HepG2 (cell line): ENCODE data around the gene EOLA1. TPM values are rescaled to one million over a fixed set of nuclear protein-coding genes. Genes with fewer than 3 reads are reported as not detected.

Source experiments
- FUBP1 ChIP-seq: sonication (generic); formaldehyde crosslinking; IDR thresholded peaks from 2 replicates; pipeline ENCODE4 v1.5.1; 2020; ENCODE audit warnings: missing genetic modification reagents, mild to moderate bottlenecking, borderline replicate concordance
- GRHL1 ChIP-seq: sonication (generic); formaldehyde crosslinking; conservative IDR thresholded peaks from 2 replicates; pipeline ENCODE4 v1.8.0; 2022; ENCODE audit warnings: missing genetic modification reagents
- JUNB ChIP-seq: sonication (generic); formaldehyde crosslinking; IDR thresholded peaks from 2 replicates; pipeline ENCODE4 v1.8.0; 2022; ENCODE audit warnings: missing genetic modification reagents, mild to moderate bottlenecking, borderline replicate concordance
- NFKBIZ ChIP-seq: IDR thresholded peaks from 2 replicates; pipeline ENCODE4 v1.6.1; 2018; ENCODE audit warnings: missing genetic modification reagents, missing compliant biosample characterization
- TBX3 ChIP-seq: fragments of 450-650 bp; IDR thresholded peaks from 2 replicates; pipeline ENCODE4 v1.6.1; 2017; ENCODE audit warnings: antibody characterized with exemption, mild to moderate bottlenecking, inconsistent platforms, borderline replicate concordance
- ZBTB26 ChIP-seq: IDR thresholded peaks from 2 replicates; pipeline ENCODE4 v1.6.1; 2016; ENCODE audit warnings: missing compliant biosample characterization, missing genetic modification reagents, borderline replicate concordance
- ZNF296 ChIP-seq: sonication (generic); formaldehyde crosslinking; conservative IDR thresholded peaks from 2 replicates; pipeline ENCODE4 v1.5.0; 2020; ENCODE audit warnings: mild to moderate bottlenecking, missing genetic modification reagents
- ZNF652 ChIP-seq: IDR thresholded peaks from 2 replicates; pipeline ENCODE4 v1.6.1; 2016; ENCODE audit warnings: low read depth, borderline replicate concordance
- polyA plus RNA-seq, 8 experiments: library from polyadenylated mRNA; depleted of rRNA in 3 of 8; stranded (reverse) in 7 of 8; unstranded in 1 of 8; fragments of >200 nt; fragmentation: Illumina TruSeq in 4 of 8; extraction: Trizol in 4 of 8; gene quantifications; 2 replicates each; pipeline versions ENCODE4 v1.2.1 to v1.2.3, GENCODE V29; 2011 to 2016; ENCODE audit warnings: low read depth in 4 of 8, missing spikeins in 1 of 8, mixed read lengths in 1 of 8; ENCODE audit not compliant: insufficient read depth in 1 of 8
- total RNA-seq, 5 experiments: library from RNA; depleted of rRNA; stranded (reverse); fragments of >200 nt; fragmentation: Illumina TruSeq; extraction: Trizol; gene quantifications; 2 replicates each; pipeline ENCODE4 v1.2.3, GENCODE V29; 2016; ENCODE audit warnings: low read depth in 1 of 5
- TF ChIP-seq, protein P1 (sequence below): sonication (generic); formaldehyde crosslinking; IDR thresholded peaks from 2 replicates; pipeline ENCODE4 v1.4.0; 2020; ENCODE audit warnings: missing genetic modification reagents, borderline replicate concordance

Gene EOLA1
- total and polyA plus RNA-seq, 2 of the 13 experiments (the other 11 are each of a cell fraction or from before 2014, with no cell fraction given): 6.5 to 9.6 TPM

DNA sequence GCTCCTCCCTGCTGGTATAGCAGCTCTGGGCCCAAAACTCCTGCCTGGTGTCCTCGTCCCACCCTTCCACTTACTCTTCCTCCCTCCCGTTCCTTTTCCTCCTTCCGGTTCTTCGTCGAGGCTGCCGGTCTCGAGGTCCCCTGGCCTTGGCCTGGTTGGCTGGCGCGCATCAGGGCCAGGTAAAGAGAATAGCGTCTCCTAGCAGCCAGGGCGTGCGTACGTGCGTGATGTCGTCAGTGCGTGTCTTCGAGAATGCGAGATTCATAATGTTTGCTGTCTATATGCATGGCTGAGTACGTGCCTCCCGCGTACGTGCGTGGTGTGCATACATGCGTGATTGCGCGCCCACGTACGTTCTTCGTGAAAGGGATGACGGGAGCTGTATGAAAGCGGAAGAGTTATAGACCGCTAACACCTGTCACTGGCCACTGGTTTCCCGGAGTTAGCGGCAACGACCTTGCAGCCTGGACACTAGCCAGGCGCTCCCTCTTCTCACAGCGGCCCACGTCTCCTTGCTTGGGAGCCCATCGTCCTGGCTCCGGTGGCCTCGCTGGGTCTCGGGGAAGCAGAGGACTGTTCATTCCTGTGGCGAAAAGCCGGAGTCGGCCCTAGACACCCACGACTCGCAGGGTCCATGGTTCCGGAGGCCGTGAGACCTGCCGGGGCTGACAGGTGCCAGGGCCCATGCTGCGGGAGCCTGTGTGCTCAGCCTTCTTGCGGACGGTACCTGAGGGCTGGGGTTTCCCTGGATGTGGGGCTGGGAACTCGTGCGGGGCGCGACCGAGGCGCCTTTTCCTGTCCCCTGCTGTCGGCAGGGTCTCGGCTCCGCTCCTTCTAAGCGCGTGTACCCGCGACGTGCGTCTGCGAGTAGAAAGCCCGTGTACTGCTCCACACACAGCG, at the start of gene EOLA1 (continued):
- TF ChIP-seq ZBTB26 (CRISPR knock-in tag): no peak
- no peak for TF ChIP-seq ZNF296
- TF ChIP-seq FUBP1 (CRISPR knock-in tag): no peak
- TF ChIP-seq, protein P1, sequence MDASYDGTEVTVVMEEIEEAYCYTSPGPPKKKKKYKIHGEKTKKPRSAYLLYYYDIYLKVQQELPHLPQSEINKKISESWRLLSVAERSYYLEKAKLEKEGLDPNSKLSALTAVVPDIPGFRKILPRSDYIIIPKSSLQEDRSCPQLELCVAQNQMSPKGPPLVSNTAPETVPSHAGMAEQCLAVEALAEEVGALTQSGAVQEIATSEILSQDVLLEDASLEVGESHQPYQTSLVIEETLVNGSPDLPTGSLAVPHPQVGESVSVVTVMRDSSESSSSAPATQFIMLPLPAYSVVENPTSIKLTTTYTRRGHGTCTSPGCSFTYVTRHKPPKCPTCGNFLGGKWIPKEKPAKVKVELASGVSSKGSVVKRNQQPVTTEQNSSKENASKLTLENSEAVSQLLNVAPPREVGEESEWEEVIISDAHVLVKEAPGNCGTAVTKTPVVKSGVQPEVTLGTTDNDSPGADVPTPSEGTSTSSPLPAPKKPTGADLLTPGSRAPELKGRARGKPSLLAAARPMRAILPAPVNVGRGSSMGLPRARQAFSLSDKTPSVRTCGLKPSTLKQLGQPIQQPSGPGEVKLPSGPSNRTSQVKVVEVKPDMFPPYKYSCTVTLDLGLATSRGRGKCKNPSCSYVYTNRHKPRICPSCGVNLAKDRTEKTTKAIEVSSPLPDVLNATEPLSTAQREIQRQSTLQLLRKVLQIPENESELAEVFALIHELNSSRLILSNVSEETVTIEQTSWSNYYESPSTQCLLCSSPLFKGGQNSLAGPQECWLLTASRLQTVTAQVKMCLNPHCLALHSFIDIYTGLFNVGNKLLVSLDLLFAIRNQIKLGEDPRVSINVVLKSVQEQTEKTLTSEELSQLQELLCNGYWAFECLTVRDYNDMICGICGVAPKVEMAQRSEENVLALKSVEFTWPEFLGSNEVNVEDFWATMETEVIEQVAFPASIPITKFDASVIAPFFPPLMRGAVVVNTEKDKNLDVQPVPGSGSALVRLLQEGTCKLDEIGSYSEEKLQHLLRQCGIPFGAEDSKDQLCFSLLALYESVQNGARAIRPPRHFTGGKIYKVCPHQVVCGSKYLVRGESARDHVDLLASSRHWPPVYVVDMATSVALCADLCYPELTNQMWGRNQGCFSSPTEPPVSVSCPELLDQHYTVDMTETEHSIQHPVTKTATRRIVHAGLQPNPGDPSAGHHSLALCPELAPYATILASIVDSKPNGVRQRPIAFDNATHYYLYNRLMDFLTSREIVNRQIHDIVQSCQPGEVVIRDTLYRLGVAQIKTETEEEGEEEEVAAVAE (CRISPR knock-in tag): no peak
- TF ChIP-seq JUNB (CRISPR knock-in tag): no peak
- no peak for TF ChIP-seq GRHL1 (CRISPR knock-in tag)
- TF ChIP-seq NFKBIZ (CRISPR knock-in tag): no peak
- TF ChIP-seq TBX3: no peak
- no peak for TF ChIP-seq ZNF652
